Measurements from ENCODE around the gene HHIP. TPM values are rescaled to one million over a fixed set of nuclear protein-coding genes. Genes with fewer than 3 reads are reported as not detected.

The HHIP gene
- total RNA-seq, 1 donor: 0.72 TPM

DNA sequence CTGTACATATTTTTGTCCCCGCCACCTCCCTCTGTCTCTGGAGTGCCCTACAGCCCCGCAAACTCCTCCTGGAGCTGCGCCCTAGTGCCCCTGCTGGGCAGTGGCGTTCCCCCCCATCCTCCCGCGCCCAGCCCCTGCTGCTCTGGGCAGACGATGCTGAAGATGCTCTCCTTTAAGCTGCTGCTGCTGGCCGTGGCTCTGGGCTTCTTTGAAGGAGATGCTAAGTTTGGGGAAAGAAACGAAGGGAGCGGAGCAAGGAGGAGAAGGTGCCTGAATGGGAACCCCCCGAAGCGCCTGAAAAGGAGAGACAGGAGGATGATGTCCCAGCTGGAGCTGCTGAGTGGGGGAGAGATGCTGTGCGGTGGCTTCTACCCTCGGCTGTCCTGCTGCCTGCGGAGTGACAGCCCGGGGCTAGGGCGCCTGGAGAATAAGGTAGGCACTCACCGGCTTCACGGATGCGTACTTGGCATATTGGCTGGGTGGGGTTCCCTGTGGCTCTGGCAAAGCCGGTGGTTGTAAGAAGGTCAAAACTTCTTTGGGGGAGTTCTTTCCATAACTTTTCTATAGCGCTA lies 653 bp downstream of the HHIP start:
- Histone ChIP-seq H3K4me3 (ENCODE audit: insufficient read depth, low read length) (peak overlapping the region; percentile 77), H3K9me3 (ENCODE audit: low read depth, low read length) (no peaks in the 10 kb centered on the region), H3K4me2 (ENCODE audit: insufficient read depth, low read length) (peak overlapping the region; percentile 86), H3K27me3 (ENCODE audit: insufficient read depth, low read length) (no peaks in the 10 kb centered on the region), H3K4me1 (ENCODE audit: insufficient read depth, low read length) (peaks cover 22% of the 10 kb centered on the region), H4K20me1 (ENCODE audit: insufficient read depth, low read length) (no peaks in the 10 kb centered on the region), H2AFZ (ENCODE audit: low read length) (peak overlapping the region; percentile 96), H3K79me2 (ENCODE audit: insufficient read depth, low read length) (peaks cover 47% of the 10 kb centered on the region), H3K36me3 (ENCODE audit: insufficient read depth, low read length) (peaks cover 7% of the 10 kb centered on the region), H3K27ac (ENCODE audit: low read depth, low read length) (peak overlapping the region; percentile 9)
- TF ChIP-seq CTCF (IDR thresholded peaks at IDR 0.05; ENCODE audit: extremely low read depth, low read depth, low read length): peak; percentile 29
- peak; percentile 87 for DNase-seq (ENCODE audit: insufficient read length, low spot score, missing footprints)

GRCh38 chr4:144647095-144647561 lies 1.2 kb downstream of the HHIP start:
- no peaks in the 10 kb centered on the region for H3K27me3 ChIP-seq (ENCODE audit: insufficient read depth, low read length)
- H4K20me1 ChIP-seq (ENCODE audit: insufficient read depth, low read length): no peaks in the 10 kb centered on the region
- DNase-seq (ENCODE audit: insufficient read length, low spot score, missing footprints): peak; percentile 81
- peak overlapping the region; percentile 77 for H3K4me3 ChIP-seq (ENCODE audit: insufficient read depth, low read length)
- H3K79me2 ChIP-seq (ENCODE audit: insufficient read depth, low read length): peaks cover 51% of the 10 kb centered on the region
- peak overlapping the region; percentile 86 for H3K4me2 ChIP-seq (ENCODE audit: insufficient read depth, low read length)
- peaks cover 22% of the 10 kb centered on the region for H3K4me1 ChIP-seq (ENCODE audit: insufficient read depth, low read length)
- peaks cover 7% of the 10 kb centered on the region for H3K36me3 ChIP-seq (ENCODE audit: insufficient read depth, low read length)
- H3K9me3 ChIP-seq (ENCODE audit: low read depth, low read length): no peaks in the 10 kb centered on the region
- TF ChIP-seq CTCF (IDR thresholded peaks at IDR 0.05; ENCODE audit: extremely low read depth, low read depth, low read length): no peak
- peak overlapping the region; percentile 96 for H2AFZ ChIP-seq (ENCODE audit: low read length)
- peak overlapping the region; percentile 9 for H3K27ac ChIP-seq (ENCODE audit: low read depth, low read length)

GRCh38 chr4:144647590-144647989 lies 1.6 kb downstream of the HHIP start:
- Histone ChIP-seq H3K4me3 (ENCODE audit: insufficient read depth, low read length) (peak overlapping the region; percentile 77), H4K20me1 (ENCODE audit: insufficient read depth, low read length) (no peaks in the 10 kb centered on the region), H3K4me2 (ENCODE audit: insufficient read depth, low read length) (peak overlapping the region; percentile 86), H3K9me3 (ENCODE audit: low read depth, low read length) (no peaks in the 10 kb centered on the region), H3K27ac (ENCODE audit: low read depth, low read length) (peak overlapping the region; percentile 9), H3K79me2 (ENCODE audit: insufficient read depth, low read length) (peaks cover 56% of the 10 kb centered on the region), H3K4me1 (ENCODE audit: insufficient read depth, low read length) (peaks cover 22% of the 10 kb centered on the region), H3K27me3 (ENCODE audit: insufficient read depth, low read length) (no peaks in the 10 kb centered on the region), H2AFZ (ENCODE audit: low read length) (peak overlapping the region; percentile 96), H3K36me3 (ENCODE audit: insufficient read depth, low read length) (peaks cover 7% of the 10 kb centered on the region)
- no peak for TF ChIP-seq CTCF (IDR thresholded peaks at IDR 0.05; ENCODE audit: extremely low read depth, low read depth, low read length)
- peak; percentile 18 for DNase-seq (ENCODE audit: insufficient read length, low spot score, missing footprints)

GRCh38 chr4:144648042-144648441 lies 2.1 kb downstream of the HHIP start:
- no peak for DNase-seq (ENCODE audit: insufficient read length, low spot score, missing footprints)
- H3K27me3 ChIP-seq (ENCODE audit: insufficient read depth, low read length): no peaks in the 10 kb centered on the region
- TF ChIP-seq CTCF (IDR thresholded peaks at IDR 0.05; ENCODE audit: extremely low read depth, low read depth, low read length): no peak
- peak overlapping the region; percentile 77 for H3K4me3 ChIP-seq (ENCODE audit: insufficient read depth, low read length)
- peak overlapping the region; percentile 86 for H3K4me2 ChIP-seq (ENCODE audit: insufficient read depth, low read length)
- no peak overlapping the region for H2AFZ ChIP-seq (ENCODE audit: low read length)
- H3K36me3 ChIP-seq (ENCODE audit: insufficient read depth, low read length): peaks cover 5% of the 10 kb centered on the region
- H3K27ac ChIP-seq (ENCODE audit: low read depth, low read length): no peak overlapping the region
- peaks cover 59% of the 10 kb centered on the region for H3K79me2 ChIP-seq (ENCODE audit: insufficient read depth, low read length)
- no peaks in the 10 kb centered on the region for H4K20me1 ChIP-seq (ENCODE audit: insufficient read depth, low read length)
- peaks cover 22% of the 10 kb centered on the region for H3K4me1 ChIP-seq (ENCODE audit: insufficient read depth, low read length)
- no peaks in the 10 kb centered on the region for H3K9me3 ChIP-seq (ENCODE audit: low read depth, low read length)

All from osteoblast (primary cell).